Measurements from ENCODE around the gene DAPK2. TPM values are rescaled to one million over a fixed set of nuclear protein-coding genes. Genes with fewer than 3 reads are reported as not detected.
A peak's percentile ranks its signal among the peaks of the same experiment; 100 is the strongest.

The DAPK2 gene
- polyA plus RNA-seq, 2 of the 4 experiments (the other 2 are of a cell fraction), result 3.1 to 4.8 TPM

DNA sequence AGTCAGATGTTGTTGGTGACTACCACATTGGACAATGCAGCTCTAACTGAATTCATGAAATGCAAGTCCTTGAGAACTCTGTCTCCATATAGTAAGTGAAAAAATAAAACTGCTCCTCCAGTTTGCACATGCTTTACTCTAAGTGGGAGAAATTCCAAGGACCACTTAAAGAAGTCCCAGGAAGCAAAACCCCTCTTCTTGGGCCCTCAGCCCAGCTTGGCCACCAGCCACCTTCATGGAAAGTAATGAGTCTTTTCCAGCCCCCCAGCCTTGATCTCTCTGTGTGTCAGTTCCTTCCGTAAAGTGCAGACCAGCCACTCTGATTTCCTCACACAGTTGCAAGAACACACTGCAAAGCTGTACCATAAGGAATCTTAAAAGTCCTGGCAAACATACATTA lies 34.5 kb downstream of the DAPK2 start:
- WGBS (ENCODE audit: missing lambda C conversion rate), result 91% methylated on average over 1 of the region's 1 CpG
- no peak for DNase-seq (ENCODE audit: low read depth in 1 of 2, low spot score in 1 of 2)
- no peak for ATAC-seq
- FAIRE-seq, result no peak
- H3K4me3 ChIP-seq, result no peak overlapping the region
- no peak overlapping the region for H3K4me2 ChIP-seq
- ChIA-PET POLR2A (no interaction called here), CTCF (interaction anchor here (0.6 to 2.6 kb wide), 6 partner anchors 34 to 1701 kb away, joined by 3 to 16 read pairs (median 4); partner anchors contain the start of gene DAPK2)
- H3K9me3 ChIP-seq, result no peaks in the 10 kb centered on the region
- H3K27ac ChIP-seq, result no peak overlapping the region
- TF ChIP-seq, protein P1, sequence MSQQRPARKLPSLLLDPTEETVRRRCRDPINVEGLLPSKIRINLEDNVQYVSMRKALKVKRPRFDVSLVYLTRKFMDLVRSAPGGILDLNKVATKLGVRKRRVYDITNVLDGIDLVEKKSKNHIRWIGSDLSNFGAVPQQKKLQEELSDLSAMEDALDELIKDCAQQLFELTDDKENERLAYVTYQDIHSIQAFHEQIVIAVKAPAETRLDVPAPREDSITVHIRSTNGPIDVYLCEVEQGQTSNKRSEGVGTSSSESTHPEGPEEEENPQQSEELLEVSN (IDR thresholded peaks at IDR 0.05; ENCODE audit: borderline replicate concordance, low read depth), result no peak
- no peak for TF ChIP-seq SREBF2 (IDR thresholded peaks at IDR 0.05)
- no peak for TF ChIP-seq ZSCAN20 (CRISPR knock-in tag; IDR thresholded peaks at IDR 0.05)
- no peak for TF ChIP-seq JUN (IDR thresholded peaks at IDR 0.05)
- peaks cover 31% of the 10 kb centered on the region for H3K4me1 ChIP-seq

DNA sequence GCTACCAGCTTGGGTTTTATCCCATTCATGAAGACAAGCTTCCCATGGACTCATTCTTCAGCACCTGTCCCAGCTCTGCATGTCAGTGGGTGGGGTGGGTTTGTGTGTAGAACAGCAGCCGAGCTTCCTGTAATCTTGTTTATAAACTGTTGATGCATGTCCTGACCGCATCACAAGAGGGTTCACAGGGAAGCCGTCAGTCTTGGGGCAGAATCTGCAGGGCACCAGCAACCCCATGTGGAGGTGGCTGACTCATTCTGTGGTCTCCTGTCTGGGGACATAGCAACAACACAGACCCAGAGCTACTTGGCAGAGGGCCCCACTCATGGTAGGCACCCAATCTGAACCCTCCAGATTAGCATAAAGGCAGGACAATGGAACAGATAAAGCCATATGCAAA lies 35.6 kb downstream of the DAPK2 start:
- Histone ChIP-seq H3K4me2 (no peak overlapping the region), H3K27ac (no peak overlapping the region), H3K4me1 (peaks cover 25% of the 10 kb centered on the region; the same call in 2 of the 3 replicates), H3K4me3 (no peak overlapping the region), H3K9me3 (no peaks in the 10 kb centered on the region)
- 71% methylated on average over 3 of the region's 3 CpGs for WGBS (ENCODE audit: missing lambda C conversion rate)
- FAIRE-seq, result no peak
- POLR2A ChIA-PET, result interaction anchor here (2.3 kb wide), 1 partner anchor 35 kb away, joined by 8 read pairs; the partner anchor contains the start of gene DAPK2
- TF ChIP-seq EP300 (IDR thresholded peaks at IDR 0.05) (no peak), JUN (IDR thresholded peaks at IDR 0.05) (no peak), HDAC2 (IDR thresholded peaks at IDR 0.05) (no peak), ESRRA (IDR thresholded peaks at IDR 0.05; ENCODE audit: borderline replicate concordance, low read length) (no peak), SMC3 (IDR thresholded peaks at IDR 0.05) (no peak), RCOR1 (IDR thresholded peaks at IDR 0.05; ENCODE audit: low read depth, low read length) (no peak), EHMT2 (IDR thresholded peaks at IDR 0.05; ENCODE audit: low read depth) (no peak), MAZ (IDR thresholded peaks at IDR 0.05; ENCODE audit: borderline replicate concordance, low read depth, low read length) (no peak), EHF (CRISPR knock-in tag; IDR thresholded peaks at IDR 0.05) (no peak), POLR2A (IDR thresholded peaks at IDR 0.05; ENCODE audit: low read length) (no peak), HOXB5 (CRISPR knock-in tag; IDR thresholded peaks at IDR 0.05) (no peak), RNF2 (IDR thresholded peaks at IDR 0.05; ENCODE audit: borderline replicate concordance, low read depth) (no peak), MAFK (IDR thresholded peaks at IDR 0.05; ENCODE audit: partially characterized antibody) (no peak), MYC (IDR thresholded peaks at IDR 0.05; ENCODE audit: borderline replicate concordance, low read length) (no peak), PHF8 (IDR thresholded peaks at IDR 0.05; ENCODE audit: borderline replicate concordance, low read depth) (no peak)
- TF ChIP-seq, protein P2, sequence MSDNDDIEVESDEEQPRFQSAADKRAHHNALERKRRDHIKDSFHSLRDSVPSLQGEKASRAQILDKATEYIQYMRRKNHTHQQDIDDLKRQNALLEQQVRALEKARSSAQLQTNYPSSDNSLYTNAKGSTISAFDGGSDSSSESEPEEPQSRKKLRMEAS (IDR thresholded peaks at IDR 0.05), result no peak
- TF ChIP-seq, protein P3, sequence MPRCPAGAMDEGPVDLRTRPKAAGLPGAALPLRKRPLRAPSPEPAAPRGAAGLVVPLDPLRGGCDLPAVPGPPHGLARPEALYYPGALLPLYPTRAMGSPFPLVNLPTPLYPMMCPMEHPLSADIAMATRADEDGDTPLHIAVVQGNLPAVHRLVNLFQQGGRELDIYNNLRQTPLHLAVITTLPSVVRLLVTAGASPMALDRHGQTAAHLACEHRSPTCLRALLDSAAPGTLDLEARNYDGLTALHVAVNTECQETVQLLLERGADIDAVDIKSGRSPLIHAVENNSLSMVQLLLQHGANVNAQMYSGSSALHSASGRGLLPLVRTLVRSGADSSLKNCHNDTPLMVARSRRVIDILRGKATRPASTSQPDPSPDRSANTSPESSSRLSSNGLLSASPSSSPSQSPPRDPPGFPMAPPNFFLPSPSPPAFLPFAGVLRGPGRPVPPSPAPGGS (IDR thresholded peaks at IDR 0.05), result no peak
- TF ChIP-seq, protein P4, sequence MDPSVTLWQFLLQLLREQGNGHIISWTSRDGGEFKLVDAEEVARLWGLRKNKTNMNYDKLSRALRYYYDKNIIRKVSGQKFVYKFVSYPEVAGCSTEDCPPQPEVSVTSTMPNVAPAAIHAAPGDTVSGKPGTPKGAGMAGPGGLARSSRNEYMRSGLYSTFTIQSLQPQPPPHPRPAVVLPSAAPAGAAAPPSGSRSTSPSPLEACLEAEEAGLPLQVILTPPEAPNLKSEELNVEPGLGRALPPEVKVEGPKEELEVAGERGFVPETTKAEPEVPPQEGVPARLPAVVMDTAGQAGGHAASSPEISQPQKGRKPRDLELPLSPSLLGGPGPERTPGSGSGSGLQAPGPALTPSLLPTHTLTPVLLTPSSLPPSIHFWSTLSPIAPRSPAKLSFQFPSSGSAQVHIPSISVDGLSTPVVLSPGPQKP (IDR thresholded peaks at IDR 0.05; ENCODE audit: low read depth, low read length), result no peak
- peak in 1 of 2 experiments; percentile 49 for DNase-seq (ENCODE audit: low read depth in 1 of 2, low spot score in 1 of 2)
- peak; percentile 52 to 67; a peak in 4 of 6 replicates for ATAC-seq
- CTCF ChIA-PET, result interaction anchor here (0.8 to 2.6 kb wide), 5 partner anchors 35 to 375 kb away, joined by 3 to 16 read pairs (median 4); partner anchors contain the start of gene DAPK2

DNA sequence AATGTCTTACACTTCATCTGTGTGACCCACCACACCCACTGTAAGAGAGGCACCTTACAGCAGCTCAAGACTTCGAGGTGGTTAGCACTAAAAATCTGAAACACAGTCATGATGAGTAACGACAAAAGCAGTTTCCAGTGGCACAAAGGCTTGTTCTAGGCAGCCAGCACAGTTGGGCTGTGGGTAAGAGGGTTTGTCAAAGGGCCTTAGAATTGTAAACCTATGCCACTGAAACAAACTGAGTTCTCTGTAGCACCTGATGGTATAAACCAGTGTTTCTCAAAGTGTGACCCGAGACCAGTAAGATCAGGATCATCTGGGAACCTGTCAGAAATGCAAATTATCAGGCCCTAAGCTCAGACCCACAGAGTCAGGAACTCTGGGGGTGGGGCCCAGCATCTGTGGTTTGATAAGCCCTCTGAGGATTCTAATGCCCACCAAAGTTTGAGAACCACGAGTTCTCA lies 36.5 kb downstream of the DAPK2 start:
- Histone ChIP-seq H3K4me1 (peaks cover 31% of the 10 kb centered on the region), H3K27ac (no peak overlapping the region)

More for the DNA sequence above, 36.5 kb downstream of the DAPK2 start:
- no peak for ATAC-seq
- ChIA-PET CTCF (interaction anchor here (0.8 to 2.6 kb wide), 5 partner anchors 16 to 64 kb away, joined by 3 to 16 read pairs (median 7); partner anchors contain the start of gene DAPK2), POLR2A (interaction anchor here (2.3 kb wide), 1 partner anchor 36 kb away, joined by 8 read pairs; the partner anchor contains the start of gene DAPK2)
- no peak for FAIRE-seq
- Histone ChIP-seq H3K9me3 (no peaks in the 10 kb centered on the region), H3K4me2 (no peak overlapping the region), H3K4me3 (no peak overlapping the region)
- DNase-seq (ENCODE audit: low read depth in 1 of 2, low spot score in 1 of 2), result no peak
- TF ChIP-seq HDAC2 (IDR thresholded peaks at IDR 0.05) (no peak), FOSL2 (IDR thresholded peaks at IDR 0.05) (no peak), FOSL2 (CRISPR knock-in tag; IDR thresholded peaks at IDR 0.05) (no peak), CEBPB (IDR thresholded peaks at IDR 0.05) (no peak), CBX2 (IDR thresholded peaks at IDR 0.05; ENCODE audit: borderline replicate concordance, low read depth) (no peak), HOXB13 (CRISPR knock-in tag; IDR thresholded peaks at IDR 0.05; ENCODE audit: low read depth) (no peak), ZFP36 (IDR thresholded peaks at IDR 0.05; ENCODE audit: borderline replicate concordance, partially characterized antibody) (no peak)
- WGBS (ENCODE audit: missing lambda C conversion rate), result 66% methylated on average over 4 of the region's 4 CpGs

Measured in A549 (cell line).